HG02642 (cell line): ENCODE results near the gene RSPH3.
A peak's percentile ranks its signal among the peaks of the same experiment; 100 is the strongest.
"Not testable (repeated sequence)": the region's sequence is repeated elsewhere in the genome, so short reads cannot be mapped to it uniquely, and the experiment has no call there.

ENCODE experiments used
- ATAC-seq: cut with Tn5 transposase; IDR thresholded peaks from one replicate; pipeline ENCODE4 v1.9.1; 2021; ENCODE audit warnings: mild to moderate bottlenecking; ENCODE audit not compliant: unreplicated experiment, poor library complexity

RSPH3 gene, protein sequence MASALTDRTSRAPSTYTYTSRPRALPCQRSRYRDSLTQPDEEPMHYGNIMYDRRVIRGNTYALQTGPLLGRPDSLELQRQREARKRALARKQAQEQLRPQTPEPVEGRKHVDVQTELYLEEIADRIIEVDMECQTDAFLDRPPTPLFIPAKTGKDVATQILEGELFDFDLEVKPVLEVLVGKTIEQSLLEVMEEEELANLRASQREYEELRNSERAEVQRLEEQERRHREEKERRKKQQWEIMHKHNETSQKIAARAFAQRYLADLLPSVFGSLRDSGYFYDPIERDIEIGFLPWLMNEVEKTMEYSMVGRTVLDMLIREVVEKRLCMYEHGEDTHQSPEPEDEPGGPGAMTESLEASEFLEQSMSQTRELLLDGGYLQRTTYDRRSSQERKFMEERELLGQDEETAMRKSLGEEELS

GRCh38 chr6:158999666-159000403, at the start of gene RSPH3:
Gene RSPH3, minus strand, starts transcription at chr6:159000202. Its CDS starts 652 bp downstream, at chr6:158999550.
- peak; percentile 95 for ATAC-seq

- no peak for ATAC-seq
These were observed 48.1 kb upstream of the RSPH3 start for GRCh38 chr6:159047891-159048685.

GRCh38 chr6:159045801-159046200, 45.8 kb upstream of the RSPH3 start:
- no peak for ATAC-seq

- ATAC-seq, result peak; percentile 85
These were observed 45.1 kb upstream of the RSPH3 start, which contains the start of gene TAGAP for GRCh38 chr6:159044899-159045727. Gene TAGAP, minus strand, starts transcription at chr6:159044991. Its CDS starts 845 bp downstream, at chr6:159044146.

DNA sequence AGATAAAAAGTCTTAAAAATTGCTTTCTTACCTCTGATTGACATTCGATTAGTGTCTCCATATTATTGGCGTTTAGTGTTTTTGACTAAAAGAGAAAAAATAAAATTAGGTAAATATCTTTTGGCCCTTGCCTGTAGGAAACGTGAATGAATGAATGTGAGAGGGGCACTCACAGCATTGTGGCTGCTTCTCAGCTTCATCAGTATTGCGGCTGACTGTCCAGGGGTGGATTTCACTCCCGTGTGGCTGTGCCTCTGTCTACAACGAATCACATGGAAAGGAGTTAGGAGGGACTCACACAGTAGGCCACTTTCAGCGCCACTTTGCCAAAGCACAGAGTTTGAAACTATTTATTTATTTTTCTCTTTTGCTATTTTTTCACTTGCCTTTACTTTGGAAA, 43.9 kb upstream of the RSPH3 start:
- ATAC-seq, result no peak

- no peak for ATAC-seq
These were observed 43.2 kb upstream of the RSPH3 start for GRCh38 chr6:159043251-159043650.

- ATAC-seq, result no peak
These were observed 42.8 kb upstream of the RSPH3 start for GRCh38 chr6:159042826-159043181.

- ATAC-seq, result peak; percentile 35
These were observed 42.2 kb upstream of the RSPH3 start for GRCh38 chr6:159042003-159042825.

GRCh38 chr6:159041181-159041580, 41.2 kb upstream of the RSPH3 start:
- ATAC-seq, result no peak

DNA sequence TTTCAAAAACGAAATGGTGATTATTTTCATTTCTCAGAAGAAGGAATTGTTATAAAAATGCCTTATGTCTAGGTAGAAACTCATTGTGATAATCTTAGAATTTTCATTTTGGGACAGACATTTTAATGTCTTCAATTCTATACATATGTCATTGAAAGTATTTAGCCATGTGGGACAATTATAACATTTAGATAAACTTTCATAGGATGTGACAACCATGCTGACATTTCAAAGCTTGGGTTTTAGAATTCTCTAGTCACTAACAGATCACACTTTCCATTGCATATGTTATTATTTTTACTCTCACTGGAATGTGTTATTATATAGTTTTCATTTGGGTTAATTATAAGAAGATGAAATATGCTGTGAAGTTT, 39.9 kb upstream of the RSPH3 start:
- no peak for ATAC-seq

GRCh38 chr6:159038914-159039884, 39.2 kb upstream of the RSPH3 start:
- ATAC-seq, result peak; percentile 85

- not testable (repeated sequence) for ATAC-seq
These were observed 38.3 kb upstream of the RSPH3 start for GRCh38 chr6:159038318-159038717.

GRCh38 chr6:159037756-159038290, 37.8 kb upstream of the RSPH3 start:
- ATAC-seq, result no peak

DNA sequence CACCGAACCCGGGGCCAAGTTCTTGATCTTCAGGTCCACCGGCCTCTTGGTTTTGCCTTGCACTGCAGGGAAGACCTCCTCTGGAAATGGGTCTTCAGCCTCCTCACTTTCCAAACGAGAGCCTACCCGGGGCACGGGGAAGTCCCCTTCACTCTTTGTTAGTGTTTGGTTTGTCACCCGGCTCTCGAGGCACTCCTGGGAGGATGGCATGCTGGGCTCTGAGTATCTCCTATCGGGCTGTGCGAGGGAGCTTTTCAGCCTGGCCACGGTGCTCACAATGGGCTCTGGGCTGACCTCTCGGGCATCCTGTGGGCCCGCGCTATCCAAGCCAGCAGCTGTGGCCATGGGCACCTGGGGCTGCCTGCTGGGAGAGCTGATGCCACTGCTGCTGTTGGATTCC, 36.7 kb upstream of the RSPH3 start:
- no peak for ATAC-seq

GRCh38 chr6:159035891-159036290, 35.9 kb upstream of the RSPH3 start:
- no peak for ATAC-seq

DNA sequence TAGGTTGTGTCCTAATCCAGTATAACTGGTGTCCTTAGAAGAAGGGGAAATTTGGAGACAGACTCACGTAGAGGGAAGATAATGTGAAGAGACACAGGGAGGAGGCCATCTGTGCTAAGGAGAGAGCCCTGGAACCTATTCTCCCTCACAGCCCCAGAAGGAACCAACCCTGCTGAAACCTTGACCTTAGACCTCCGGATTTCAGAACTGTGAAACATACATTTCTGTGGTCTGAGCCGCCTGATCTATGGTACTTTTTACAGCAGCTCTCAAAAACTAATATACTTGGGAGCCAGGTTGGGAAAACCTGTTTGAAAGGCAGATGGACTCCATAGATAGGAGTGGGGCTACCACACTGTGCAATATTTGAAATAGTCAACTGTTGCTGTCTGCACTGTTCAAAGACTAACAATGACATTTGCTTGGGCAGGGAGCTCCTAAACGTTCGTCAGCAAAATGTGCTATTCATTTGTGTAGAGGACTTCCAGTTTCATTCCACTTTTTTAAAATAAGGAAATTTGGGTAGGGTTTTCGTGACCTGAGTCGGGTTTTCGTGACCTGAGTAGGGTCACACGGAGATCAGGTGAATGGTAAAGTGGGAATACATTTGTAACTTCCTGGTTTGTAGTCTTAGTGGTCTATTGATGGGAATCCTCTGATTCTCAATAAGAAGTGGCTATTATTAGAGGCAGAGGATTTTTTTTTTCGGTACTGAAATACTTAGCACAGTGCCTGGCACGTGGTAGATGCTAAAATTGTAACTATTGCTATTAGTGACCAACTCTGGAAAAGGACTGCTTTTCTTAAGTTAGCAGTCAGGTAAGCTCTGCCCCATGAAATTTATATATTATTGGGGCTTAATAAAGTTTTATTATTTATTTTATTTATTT, 33.4 kb upstream of the RSPH3 start:
- ATAC-seq, result no peak

DNA sequence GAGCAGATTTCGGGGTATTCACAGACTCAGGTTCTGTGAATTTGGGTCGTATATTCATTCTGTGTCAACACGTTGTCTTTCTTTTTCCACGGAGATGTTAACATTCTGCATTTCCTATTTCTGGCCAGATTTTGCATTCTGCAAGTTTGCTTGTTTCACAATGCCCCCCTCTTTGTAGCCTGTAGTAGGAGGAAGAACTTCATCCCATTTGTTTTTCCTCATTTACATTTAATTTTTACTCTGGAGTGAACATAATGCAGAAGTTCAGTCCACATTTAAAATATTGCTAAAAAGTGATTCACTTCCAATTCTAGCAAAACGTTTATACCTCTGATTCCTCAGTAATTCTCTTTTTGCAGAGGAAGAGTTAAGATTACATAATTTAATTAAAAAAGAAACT, 31.8 kb upstream of the RSPH3 start:
- ATAC-seq, result no peak
